HG03135 (cell line): ENCODE data around the gene RHBDL1.
"Not testable (repeated sequence)": the region's sequence is repeated elsewhere in the genome, so short reads cannot be mapped to it uniquely, and the experiment has no call there.

Source experiments
- ATAC-seq: cut with Tn5 transposase; IDR thresholded peaks from one replicate; pipeline ENCODE4 v1.9.1; 2021; ENCODE audit warnings: mild to moderate bottlenecking, moderate library complexity; ENCODE audit not compliant: unreplicated experiment

The RHBDL1 gene

GRCh38 chr16:704047-704446, 28.6 kb downstream of the RHBDL1 start:
- ATAC-seq = no peak

- ATAC-seq = no peak
Observed at GRCh38 chr16:704552-705380, 29.3 kb downstream of the RHBDL1 start.

- ATAC-seq = no peak
Observed at GRCh38 chr16:705431-706188, 30.1 kb downstream of the RHBDL1 start, which contains the start of gene FBXL16. FBXL16 (minus strand) TSS chr16:705801; CDS start chr16:697405, 8,396 bp downstream.

- no peak for ATAC-seq
Observed at GRCh38 chr16:706189-707061, 31.0 kb downstream of the RHBDL1 start.

- ATAC-seq = no peak
Observed at GRCh38 chr16:707062-707538, 31.6 kb downstream of the RHBDL1 start.

GRCh38 chr16:708019-708418, 32.5 kb downstream of the RHBDL1 start:
- ATAC-seq = no peak

- no peak for ATAC-seq
Observed at GRCh38 chr16:708959-709358, 33.5 kb downstream of the RHBDL1 start.

GRCh38 chr16:709566-710499, 34.4 kb downstream of the RHBDL1 start:
- no peak for ATAC-seq

- no peak for ATAC-seq
Observed at GRCh38 chr16:710500-711075, 35.1 kb downstream of the RHBDL1 start.

GRCh38 chr16:711084-711483, 35.6 kb downstream of the RHBDL1 start:
- no peak for ATAC-seq

GRCh38 chr16:711548-712320, 36.3 kb downstream of the RHBDL1 start:
- no peak for ATAC-seq

GRCh38 chr16:712740-713250, 37.3 kb downstream of the RHBDL1 start:
- ATAC-seq = not testable (repeated sequence)

- ATAC-seq = no peak
Observed at GRCh38 chr16:714079-714478, 38.6 kb downstream of the RHBDL1 start.

- ATAC-seq = peak; percentile 56
Observed at GRCh38 chr16:714558-715476, 39.3 kb downstream of the RHBDL1 start, which contains the start of gene METRN. METRN (plus strand) TSS chr16:715118; CDS start chr16:715290, 172 bp downstream.

GRCh38 chr16:715477-716199, 40.2 kb downstream of the RHBDL1 start:
- ATAC-seq = peak; percentile 10

- ATAC-seq = no peak
Observed at GRCh38 chr16:716200-716568, 40.7 kb downstream of the RHBDL1 start.
